Neural cell (in vitro differentiated cells): Measurements from ENCODE around the gene PARP1. TPM values are rescaled to one million over a fixed set of nuclear protein-coding genes. Genes with fewer than 3 reads are reported as not detected.

Experiments
- H2AFZ ChIP-seq: fragments of 200-600, 300-800 bp; sonication (generic), shearing (Covaris generic); 2 replicates; pipeline ENCODE4 v1.6.0; 2014; ENCODE audit warnings: low read depth, mild to moderate bottlenecking, antibody characterized with exemption, low read length, moderate library complexity
- H3F3A ChIP-seq: fragments of 200-600 bp; shearing (Covaris generic); 2 replicates; pipeline ENCODE4 v1.6.1; 2016; ENCODE audit warnings: mild to moderate bottlenecking, moderate library complexity, mixed read lengths, antibody characterized with exemption, low read length; ENCODE audit not compliant: insufficient read depth, poor library complexity, severe bottlenecking
- H3K27ac ChIP-seq: fragments of 200-600, 300-800 bp; sonication (generic), shearing (Covaris generic); 2 replicates; pipeline ENCODE4 v1.5.1; 2014; ENCODE audit warnings: mild to moderate bottlenecking, low read length, moderate library complexity
- H3K27me3 ChIP-seq: fragments of 300-800, 200-600 bp; sonication (generic), shearing (Covaris generic); 2 replicates; pipeline ENCODE4 v1.6.0; 2014; ENCODE audit warnings: mild to moderate bottlenecking, low read depth, low read length, moderate library complexity; ENCODE audit not compliant: insufficient read depth
- H3K36me3 ChIP-seq: fragments of 300-800, 200-600 bp; sonication (generic), shearing (Covaris generic); 2 replicates; pipeline ENCODE4 v1.5.1; 2014; ENCODE audit warnings: mild to moderate bottlenecking, antibody characterized with exemption, low read length, moderate library complexity; ENCODE audit not compliant: insufficient read depth
- H3K4me2 ChIP-seq: fragments of 300-800, 200-600 bp; sonication (generic), shearing (Covaris generic); 2 replicates; pipeline ENCODE4 v1.6.0; 2014; ENCODE audit warnings: mild to moderate bottlenecking, low read length
- H3K4me3 ChIP-seq: fragments of 300-800, 200-600 bp; sonication (generic), shearing (Covaris generic); 2 replicates; pipeline ENCODE4 v1.5.1; 2014; ENCODE audit warnings: mild to moderate bottlenecking, low read length, moderate library complexity
- H3K79me2 ChIP-seq: fragments of 200-600 bp; shearing (Covaris generic); replicated peaks from 2 replicates; pipeline ENCODE4 v1.6.0; 2014; ENCODE audit warnings: mild to moderate bottlenecking, low read length, moderate library complexity; ENCODE audit not compliant: insufficient read depth
- H3K9ac ChIP-seq: fragments of 300-800, 200-600 bp; sonication (generic), shearing (Covaris generic); 2 replicates; pipeline ENCODE4 v1.6.1; 2016; ENCODE audit warnings: mild to moderate bottlenecking, low read length, mixed read lengths
- H3K9me2 ChIP-seq: fragments of 200-600 bp; shearing (Covaris generic); 2 replicates; pipeline ENCODE4 v1.6.1; 2016; ENCODE audit warnings: mild to moderate bottlenecking, low read length, mixed read lengths; ENCODE audit not compliant: insufficient read depth
- H3K9me3 ChIP-seq: fragments of 200-600, 300-800 bp; sonication (generic), shearing (Covaris generic); 2 replicates; pipeline ENCODE4 v1.6.1; 2016; ENCODE audit warnings: mild to moderate bottlenecking, mixed run types, low read length, moderate library complexity, mixed read lengths
- H4K20me1 ChIP-seq: fragments of 200-600 bp; shearing (Covaris generic); 2 replicates; pipeline ENCODE4 v1.6.1; 2016; ENCODE audit warnings: mild to moderate bottlenecking, mixed run types; ENCODE audit not compliant: insufficient read depth
- CTCF ChIP-seq: fragments of 450-650 bp; IDR thresholded peaks from 2 replicates; pipeline ENCODE4 v1.5.1; 2014; ENCODE audit warnings: antibody characterized with exemption, mild to moderate bottlenecking, moderate library complexity; ENCODE audit not compliant: poor library complexity, severe bottlenecking
- EP300 ChIP-seq: fragments of 450-650 bp; conservative IDR thresholded peaks from 2 replicates; pipeline ENCODE4 v1.6.1; 2014; ENCODE audit warnings: antibody characterized with exemption, mild to moderate bottlenecking, moderate library complexity; ENCODE audit not compliant: poor library complexity, severe bottlenecking
- EZH2 ChIP-seq: fragments of 200-600, 300-800 bp; shearing (Covaris generic), sonication (generic); IDR thresholded peaks from 2 replicates; pipeline ENCODE4 v1.6.1; 2014; ENCODE audit warnings: antibody characterized with exemption, low read length, borderline replicate concordance, mild to moderate bottlenecking; ENCODE audit not compliant: insufficient read depth, poor library complexity, severe bottlenecking
- MXI1 ChIP-seq: fragments of 450-650 bp; conservative IDR thresholded peaks from 2 replicates; pipeline ENCODE4 v1.6.1; 2014; ENCODE audit warnings: antibody characterized with exemption, mild to moderate bottlenecking; ENCODE audit not compliant: poor library complexity, severe bottlenecking
- POLR2AphosphoS5 ChIP-seq: IDR thresholded peaks from 2 replicates; pipeline ENCODE4 v1.6.1; 2012
- RAD21 ChIP-seq: fragments of 450-650 bp; conservative IDR thresholded peaks from 2 replicates; pipeline ENCODE4 v1.6.1; 2014; ENCODE audit warnings: antibody characterized with exemption, mild to moderate bottlenecking, moderate library complexity
- REST ChIP-seq: IDR thresholded peaks from 2 replicates; pipeline ENCODE4 v1.6.1; 2012; ENCODE audit warnings: borderline replicate concordance
- SMC3 ChIP-seq: fragments of 450-650 bp; conservative IDR thresholded peaks from 2 replicates; pipeline ENCODE4 v1.6.1; 2014; ENCODE audit warnings: antibody characterized with exemption, mild to moderate bottlenecking, moderate library complexity; ENCODE audit not compliant: poor library complexity
- TAF1 ChIP-seq: IDR thresholded peaks from 2 replicates; pipeline ENCODE4 v1.6.1; 2012; ENCODE audit warnings: low read depth
- polyA plus RNA-seq: library from polyadenylated mRNA; depleted of rRNA; stranded (reverse); fragments of >200 nt; gene quantifications from 2 replicates; pipeline ENCODE4 v1.2.3, GENCODE V29; 2014

The PARP1 gene
- polyA plus RNA-seq, 1 donor from 2014 or later, result 112 TPM

GRCh38 chr1:226429858-226430715 is 22.2 kb upstream of the PARP1 start:
- Histone ChIP-seq H3K27me3 (no peaks in the 10 kb centered on the region), H3K9me2 (no peaks in the 10 kb centered on the region), H3F3A (no peaks in the 10 kb centered on the region), H2AFZ (no peak overlapping the region), H3K27ac (peak overlapping the region; percentile 72), H3K4me3 (no peak overlapping the region), H3K79me2 (no peaks in the 10 kb centered on the region), H3K36me3 (no peaks in the 10 kb centered on the region), H3K9ac (no peak overlapping the region), H4K20me1 (no peaks in the 10 kb centered on the region), H3K4me2 (no peak overlapping the region), H3K9me3 (no peaks in the 10 kb centered on the region)
- TF ChIP-seq MXI1 (no peak), CTCF (no peak), RAD21 (no peak), SMC3 (no peak), EZH2 (no peak), EP300 (no peak), TAF1 (no peak), REST (no peak), POLR2AphosphoS5 (no peak)

- Histone ChIP-seq H3K36me3 (no peaks in the 10 kb centered on the region), H3K9me3 (no peaks in the 10 kb centered on the region), H2AFZ (no peak overlapping the region), H3K4me2 (peak overlapping the region; percentile 4), H3F3A (no peaks in the 10 kb centered on the region), H3K27ac (peak overlapping the region; percentile 72), H3K9me2 (no peaks in the 10 kb centered on the region), H4K20me1 (no peaks in the 10 kb centered on the region), H3K4me3 (peak overlapping the region; percentile 49), H3K9ac (peak overlapping the region; percentile 42), H3K27me3 (no peaks in the 10 kb centered on the region), H3K79me2 (no peaks in the 10 kb centered on the region)
- TF ChIP-seq POLR2AphosphoS5 (peak; percentile 41), EP300 (peak; percentile 59), SMC3 (peak; percentile 22), RAD21 (no peak), MXI1 (no peak)
Observed at GRCh38 chr1:226428791-226429461, 21.0 kb upstream of the PARP1 start.
